ENCODE results near the gene FNDC5. TPM values are rescaled to one million over a fixed set of nuclear protein-coding genes. Genes with fewer than 3 reads are reported as not detected.
A peak's percentile ranks its signal among the peaks of the same experiment; 100 is the strongest.

FNDC5 gene
- polyA plus RNA-seq, 2 of the 4 experiments (the other 2 are of a cell fraction), result 0.26 to 0.99 TPM

DNA sequence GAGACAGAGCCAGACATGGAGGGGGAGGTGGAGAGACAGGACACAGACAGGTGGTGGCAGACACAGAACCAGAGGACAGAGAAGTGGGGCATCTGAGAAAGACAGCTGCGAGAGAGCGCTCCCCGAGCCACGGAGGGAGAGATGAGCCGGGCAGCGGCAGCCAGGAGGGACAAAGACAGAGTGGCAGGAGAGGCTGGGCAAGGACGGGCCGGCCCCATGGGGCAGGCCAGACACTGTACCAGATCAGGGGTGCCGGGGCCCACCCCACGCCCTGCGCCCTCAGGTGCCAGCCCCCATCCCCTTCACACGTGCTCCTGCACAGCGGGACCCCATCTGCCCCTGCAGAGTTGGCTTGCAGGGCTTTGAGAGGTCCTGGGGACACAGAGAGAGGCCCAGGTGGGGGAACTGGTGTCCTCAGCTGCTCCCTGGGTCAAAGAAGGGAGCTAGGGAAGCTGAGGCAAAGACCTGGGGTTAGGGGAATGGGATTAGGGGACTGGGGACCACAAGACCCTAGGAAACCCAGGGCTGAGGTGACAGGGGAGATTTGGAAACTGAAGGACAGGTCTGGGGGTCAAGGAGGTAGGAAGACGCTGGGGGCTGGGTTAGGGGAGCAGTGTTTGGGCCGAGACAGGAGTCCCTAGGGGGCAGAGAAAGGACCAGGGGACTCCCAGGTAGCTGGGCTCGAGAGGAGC, 643 bp downstream of the FNDC5 start:
- peak overlapping the region in 1 of 2 experiments; percentile 84; a peak in 4 of 6 replicates for H3K27ac ChIP-seq
- ChIA-PET POLR2A (no interaction called here), CTCF (interaction anchor here (2.0 kb wide), 1 partner anchor 24 kb away, joined by 4 read pairs; no protein-coding TSS in a partner anchor)
- peak overlapping the region; percentile 58 for H3K4me3 ChIP-seq
- no peak for DNase-seq (ENCODE audit: low read depth in 1 of 2, low spot score in 1 of 2)
- peak overlapping the region; percentile 98 for H3K4me2 ChIP-seq
- peak in 1 of 2 experiments; percentile 5; a peak in 1 of 6 replicates for ATAC-seq
- FAIRE-seq, result no peak
- H3K9me3 ChIP-seq, result no peaks in the 10 kb centered on the region
- 0 out of 3 replicates have a peak, but pooled peaks cover 2% of the 10 kb centered on the region for H3K4me1 ChIP-seq
- WGBS (ENCODE audit: missing lambda C conversion rate), result 85% methylated on average over 11 of the region's 16 CpGs
- TF ChIP-seq CBX2 (IDR thresholded peaks at IDR 0.05; ENCODE audit: borderline replicate concordance, low read depth) (no peak), RAD21 (conservative IDR thresholded peaks at IDR 0.05 in 1 of 2, IDR thresholded peaks at IDR 0.05 in 1 of 2) (no peak), SREBF2 (IDR thresholded peaks at IDR 0.05) (no peak), NFE2L2 (conservative IDR thresholded peaks at IDR 0.05; ENCODE audit: low read length) (no peak), MAX (IDR thresholded peaks at IDR 0.05) (no peak), ESRRA (IDR thresholded peaks at IDR 0.05; ENCODE audit: borderline replicate concordance, low read length) (no peak), MYC (IDR thresholded peaks at IDR 0.05; ENCODE audit: borderline replicate concordance, low read length) (no peak), KDM1A (IDR thresholded peaks at IDR 0.05; ENCODE audit: low read depth) (no peak), ZSCAN20 (CRISPR knock-in tag; IDR thresholded peaks at IDR 0.05) (no peak), REST (IDR thresholded peaks at IDR 0.05) (no peak), JUN (IDR thresholded peaks at IDR 0.05) (no peak), SMC3 (IDR thresholded peaks at IDR 0.05) (no peak)
- TF ChIP-seq, protein P1, sequence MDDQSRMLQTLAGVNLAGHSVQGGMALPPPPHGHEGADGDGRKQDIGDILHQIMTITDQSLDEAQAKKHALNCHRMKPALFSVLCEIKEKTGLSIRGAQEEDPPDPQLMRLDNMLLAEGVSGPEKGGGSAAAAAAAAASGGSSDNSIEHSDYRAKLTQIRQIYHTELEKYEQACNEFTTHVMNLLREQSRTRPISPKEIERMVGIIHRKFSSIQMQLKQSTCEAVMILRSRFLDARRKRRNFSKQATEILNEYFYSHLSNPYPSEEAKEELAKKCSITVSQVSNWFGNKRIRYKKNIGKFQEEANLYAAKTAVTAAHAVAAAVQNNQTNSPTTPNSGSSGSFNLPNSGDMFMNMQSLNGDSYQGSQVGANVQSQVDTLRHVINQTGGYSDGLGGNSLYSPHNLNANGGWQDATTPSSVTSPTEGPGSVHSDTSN (IDR thresholded peaks at IDR 0.05), result no peak
- TF ChIP-seq, protein P2, sequence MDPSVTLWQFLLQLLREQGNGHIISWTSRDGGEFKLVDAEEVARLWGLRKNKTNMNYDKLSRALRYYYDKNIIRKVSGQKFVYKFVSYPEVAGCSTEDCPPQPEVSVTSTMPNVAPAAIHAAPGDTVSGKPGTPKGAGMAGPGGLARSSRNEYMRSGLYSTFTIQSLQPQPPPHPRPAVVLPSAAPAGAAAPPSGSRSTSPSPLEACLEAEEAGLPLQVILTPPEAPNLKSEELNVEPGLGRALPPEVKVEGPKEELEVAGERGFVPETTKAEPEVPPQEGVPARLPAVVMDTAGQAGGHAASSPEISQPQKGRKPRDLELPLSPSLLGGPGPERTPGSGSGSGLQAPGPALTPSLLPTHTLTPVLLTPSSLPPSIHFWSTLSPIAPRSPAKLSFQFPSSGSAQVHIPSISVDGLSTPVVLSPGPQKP (IDR thresholded peaks at IDR 0.05; ENCODE audit: low read depth, low read length), result no peak

- no peaks in the 10 kb centered on the region for H3K9me3 ChIP-seq
- no peak overlapping the region for H3K4me2 ChIP-seq
- no peak overlapping the region for H3K27ac ChIP-seq
- 0 out of 3 replicates have a peak, but pooled peaks cover 2% of the 10 kb centered on the region for H3K4me1 ChIP-seq
- no peak for DNase-seq (ENCODE audit: low read depth in 1 of 2, low spot score in 1 of 2)
- ATAC-seq, result no peak
- POLR2A ChIA-PET, result no interaction called here
- CTCF ChIA-PET, result interaction anchor here (0.9 kb wide), 1 partner anchor 145 kb away, joined by 3 read pairs; no protein-coding TSS in a partner anchor
- WGBS (ENCODE audit: missing lambda C conversion rate), result 96% methylated on average over 8 of the region's 9 CpGs
- H3K4me3 ChIP-seq, result no peak overlapping the region
- FAIRE-seq, result no peak
- TF ChIP-seq NR3C1 (IDR thresholded peaks at IDR 0.05) (no peak), USF2 (IDR thresholded peaks at IDR 0.05) (no peak), ZSCAN20 (CRISPR knock-in tag; IDR thresholded peaks at IDR 0.05) (no peak), RNF2 (IDR thresholded peaks at IDR 0.05; ENCODE audit: borderline replicate concordance, low read depth) (no peak), REST (IDR thresholded peaks at IDR 0.05) (no peak), CTCF (IDR thresholded peaks at IDR 0.05) (no peak), TP53 (CRISPR knock-in tag; IDR thresholded peaks at IDR 0.05) (no peak)
- TF ChIP-seq, protein P1 (IDR thresholded peaks at IDR 0.05), result no peak
These were observed 1.8 kb downstream of the FNDC5 start for GRCh38 chr1:32868806-32869455.
